GM20000 (cell line): ENCODE results near the gene GPSM1.
A peak's percentile ranks its signal among the peaks of the same experiment; 100 is the strongest.

Experiments
- DNase-seq: peaks from one replicate; pipeline ENCODE4 v3.0.0; 2012; ENCODE audit warnings: low spot score
- TF ChIP-seq, protein P1 (sequence below): IDR thresholded peaks from 2 replicates; pipeline ENCODE4 v1.5.1; 2012; ENCODE audit warnings: mild to moderate bottlenecking, control low read depth; ENCODE audit errors: extremely low read depth, missing control alignments

Gene GPSM1

GRCh38 chr9:136336156-136336870 lies 9.0 kb downstream of the GPSM1 start:
- no peak for DNase-seq
- TF ChIP-seq, protein P1, sequence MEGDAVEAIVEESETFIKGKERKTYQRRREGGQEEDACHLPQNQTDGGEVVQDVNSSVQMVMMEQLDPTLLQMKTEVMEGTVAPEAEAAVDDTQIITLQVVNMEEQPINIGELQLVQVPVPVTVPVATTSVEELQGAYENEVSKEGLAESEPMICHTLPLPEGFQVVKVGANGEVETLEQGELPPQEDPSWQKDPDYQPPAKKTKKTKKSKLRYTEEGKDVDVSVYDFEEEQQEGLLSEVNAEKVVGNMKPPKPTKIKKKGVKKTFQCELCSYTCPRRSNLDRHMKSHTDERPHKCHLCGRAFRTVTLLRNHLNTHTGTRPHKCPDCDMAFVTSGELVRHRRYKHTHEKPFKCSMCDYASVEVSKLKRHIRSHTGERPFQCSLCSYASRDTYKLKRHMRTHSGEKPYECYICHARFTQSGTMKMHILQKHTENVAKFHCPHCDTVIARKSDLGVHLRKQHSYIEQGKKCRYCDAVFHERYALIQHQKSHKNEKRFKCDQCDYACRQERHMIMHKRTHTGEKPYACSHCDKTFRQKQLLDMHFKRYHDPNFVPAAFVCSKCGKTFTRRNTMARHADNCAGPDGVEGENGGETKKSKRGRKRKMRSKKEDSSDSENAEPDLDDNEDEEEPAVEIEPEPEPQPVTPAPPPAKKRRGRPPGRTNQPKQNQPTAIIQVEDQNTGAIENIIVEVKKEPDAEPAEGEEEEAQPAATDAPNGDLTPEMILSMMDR: no peak

- no peak for DNase-seq
- TF ChIP-seq, protein P1: no peak
Measured at GRCh38 chr9:136336881-136337280, 9.5 kb downstream of the GPSM1 start.

DNA sequence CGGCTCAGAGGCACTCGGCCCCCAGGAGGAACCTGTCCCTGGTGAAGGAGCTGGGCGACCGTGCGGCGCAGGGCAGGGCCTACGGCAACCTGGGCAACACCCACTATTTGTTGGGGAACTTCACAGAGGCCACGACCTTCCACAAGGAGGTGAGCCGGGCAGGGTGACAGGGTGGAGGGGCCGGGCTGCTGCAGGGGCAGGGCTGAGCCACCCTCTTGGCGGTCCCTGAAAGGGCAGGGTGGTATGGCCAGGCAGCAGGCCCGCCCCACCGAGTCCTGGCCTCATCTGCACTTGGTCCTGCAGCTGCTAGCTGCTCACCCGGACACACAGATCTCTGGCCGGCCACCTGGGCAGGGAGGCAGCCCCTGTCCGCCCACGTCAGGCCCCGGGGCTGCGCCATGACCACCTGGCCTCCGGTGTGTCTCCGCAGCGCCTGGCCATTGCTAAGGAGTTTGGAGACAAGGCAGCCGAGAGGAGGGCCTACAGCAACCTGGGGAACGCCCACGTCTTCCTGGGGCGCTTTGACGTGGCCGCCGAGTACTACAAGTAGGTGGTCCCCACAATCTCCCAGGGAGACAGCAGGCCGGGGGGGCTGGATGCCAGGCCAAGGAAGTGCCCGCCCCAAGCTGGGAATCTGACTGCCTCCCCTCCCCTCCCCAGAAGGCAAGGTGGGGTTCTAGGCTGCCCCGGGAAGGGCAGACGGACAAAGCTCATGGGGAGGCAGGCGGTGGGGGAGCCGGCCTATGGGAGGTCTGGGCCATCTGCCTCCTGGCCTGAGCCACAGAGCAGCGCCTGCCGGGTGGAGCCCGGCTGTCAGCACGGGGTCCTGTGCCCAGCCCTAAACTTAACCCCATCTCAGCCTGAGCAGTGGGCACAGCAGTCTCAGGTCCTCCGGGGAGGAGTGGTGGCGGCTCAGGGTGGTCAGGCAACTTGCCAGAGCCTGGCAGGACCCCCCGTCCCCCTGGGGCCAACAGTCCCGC lies 10.4 kb downstream of the GPSM1 start:
- no peak for DNase-seq
- TF ChIP-seq, protein P1: no peak

- no peak for DNase-seq
- TF ChIP-seq, protein P1: no peak
Measured at GRCh38 chr9:136338511-136338910, 11.2 kb downstream of the GPSM1 start.

- TF ChIP-seq, protein P1: peak; percentile 68
- peak; percentile 91 for DNase-seq
Measured at GRCh38 chr9:136339173-136339957, 12.0 kb downstream of the GPSM1 start.

GRCh38 chr9:136339958-136340310 lies 12.6 kb downstream of the GPSM1 start:
- DNase-seq: no peak
- TF ChIP-seq, protein P1: no peak
